ENCODE results near the gene CEACAM18.

CEACAM18 gene

GRCh38 chr19:51456541-51457290, 21.6 kb upstream of the CEACAM18 start:
- no peak for TF ChIP-seq CTCF (IDR thresholded peaks at IDR 0.05; ENCODE audit: low read depth, low read length)
- H3K4me3 ChIP-seq (replicated peaks in 1 of 2; ENCODE audit: low read depth in 2 of 2, low read length in 2 of 2) = no peak overlapping the region
- DNase-seq (ENCODE audit: low read depth in 2 of 2) = no peak

- TF ChIP-seq CTCF (IDR thresholded peaks at IDR 0.05; ENCODE audit: low read depth, low read length) = no peak
- DNase-seq (ENCODE audit: low read depth in 2 of 2) = no peak
Measured at GRCh38 chr19:51457351-51458013, 20.9 kb upstream of the CEACAM18 start.

GRCh38 chr19:51458051-51458645, 20.2 kb upstream of the CEACAM18 start, which contains the start of gene SIGLEC8:
SIGLEC8 (minus strand) TSS chr19:51458454; CDS start chr19:51458387, 67 bp downstream.
- H3K4me3 ChIP-seq (replicated peaks in 1 of 2; ENCODE audit: low read depth in 2 of 2, low read length in 2 of 2) = no peak within 1 kb of the TSS
- no peak for DNase-seq (ENCODE audit: low read depth in 2 of 2)
- no peak for TF ChIP-seq CTCF (IDR thresholded peaks at IDR 0.05; ENCODE audit: low read depth, low read length)

More at GRCh38 chr19:51457351-51458013, 20.9 kb upstream of the CEACAM18 start:
- H3K4me3 ChIP-seq (replicated peaks in 1 of 2; ENCODE audit: low read depth in 2 of 2, low read length in 2 of 2) = no peak overlapping the region

- TF ChIP-seq CTCF (IDR thresholded peaks at IDR 0.05; ENCODE audit: low read depth, low read length) = no peak
- H3K4me3 ChIP-seq (replicated peaks in 1 of 2; ENCODE audit: low read depth in 2 of 2, low read length in 2 of 2) = no peak overlapping the region
- DNase-seq (ENCODE audit: low read depth in 2 of 2) = no peak
Measured at GRCh38 chr19:51458899-51459505, 19.3 kb upstream of the CEACAM18 start.

GRCh38 chr19:51460164-51460992, 18.0 kb upstream of the CEACAM18 start:
- TF ChIP-seq CTCF (IDR thresholded peaks at IDR 0.05; ENCODE audit: low read depth, low read length) = no peak
- DNase-seq (ENCODE audit: low read depth in 2 of 2) = peak in 1 of 2 donors; percentile 16
- H3K4me3 ChIP-seq (replicated peaks in 1 of 2; ENCODE audit: low read depth in 2 of 2, low read length in 2 of 2) = peak overlapping the region in 1 of 2 donors; percentile 5

- no peak overlapping the region for H3K4me3 ChIP-seq (replicated peaks in 1 of 2; ENCODE audit: low read depth in 2 of 2, low read length in 2 of 2)
- TF ChIP-seq CTCF (IDR thresholded peaks at IDR 0.05; ENCODE audit: low read depth, low read length) = no peak
- DNase-seq (ENCODE audit: low read depth in 2 of 2) = no peak
Measured at GRCh38 chr19:51461723-51462161, 16.6 kb upstream of the CEACAM18 start.

Measured in cardiac fibroblast (primary cell).